Fibroblast of skin of left biceps (primary cell): Measurements from ENCODE around the gene NCAPG2.
"Not testable (repeated sequence)": the region's sequence is repeated elsewhere in the genome, so short reads cannot be mapped to it uniquely, and the experiment has no call there.

Source experiments
- DNase-seq, 2 experiments: peaks; one replicate each; pipeline ENCODE4 v3.0.0-alpha.2; 2013; ENCODE audit warnings: low read depth in 2 of 2

Gene NCAPG2

DNA sequence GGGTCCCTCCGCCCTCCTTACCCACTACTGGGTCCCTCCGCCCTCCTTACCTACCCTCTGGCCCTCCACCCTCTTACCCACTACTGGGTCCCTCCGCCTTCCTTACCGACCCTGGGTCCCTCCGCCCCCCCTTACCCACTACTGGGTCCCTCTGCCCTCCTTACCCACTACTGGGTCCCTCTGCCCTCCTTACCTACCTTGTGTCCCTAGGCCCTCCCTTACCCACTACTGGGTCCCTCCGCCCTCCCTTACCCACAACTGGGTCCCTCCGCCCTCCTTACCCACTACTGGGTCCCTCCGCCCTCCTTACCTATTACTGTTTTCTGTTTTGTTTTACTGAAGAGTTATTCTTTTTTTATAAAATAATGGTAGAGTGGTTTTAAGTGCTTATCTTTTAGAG, 36.5 kb downstream of the NCAPG2 start:
- DNase-seq: not testable (repeated sequence)

DNA sequence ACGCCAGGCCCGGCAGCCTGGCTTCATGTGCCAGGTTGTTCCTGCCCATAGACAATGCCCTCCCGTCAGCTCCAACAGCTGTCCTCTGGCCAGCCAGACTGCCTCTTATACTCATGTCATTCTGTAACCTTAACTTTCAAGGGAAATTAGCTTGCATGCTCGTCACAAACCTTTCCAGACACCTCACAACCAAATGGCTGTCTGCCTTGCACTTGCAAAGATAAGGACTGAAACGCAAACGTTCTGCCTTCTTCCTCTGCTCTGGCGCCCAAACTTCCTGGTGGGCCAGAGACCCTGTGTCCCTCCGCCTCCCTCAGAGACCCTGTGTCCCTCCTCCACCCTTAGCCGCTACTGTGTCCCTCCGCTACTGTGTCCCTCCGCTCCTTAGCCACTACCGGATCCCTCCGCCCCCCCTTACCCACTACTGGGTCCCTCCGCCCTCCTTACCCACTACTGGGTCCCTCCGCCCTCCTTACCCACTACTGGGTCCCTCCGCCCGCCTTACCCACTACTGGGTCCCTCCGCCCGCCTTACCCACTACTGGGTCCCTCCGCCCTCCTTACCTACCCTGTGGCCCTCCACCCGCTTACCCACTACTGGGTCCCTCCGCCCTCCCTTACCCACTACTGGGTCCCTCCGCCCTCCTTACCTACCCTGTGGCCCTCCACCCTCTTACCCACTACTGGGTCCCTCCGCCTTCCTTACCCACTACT, 37.5 kb downstream of the NCAPG2 start:
- DNase-seq: not testable (repeated sequence)

DNA sequence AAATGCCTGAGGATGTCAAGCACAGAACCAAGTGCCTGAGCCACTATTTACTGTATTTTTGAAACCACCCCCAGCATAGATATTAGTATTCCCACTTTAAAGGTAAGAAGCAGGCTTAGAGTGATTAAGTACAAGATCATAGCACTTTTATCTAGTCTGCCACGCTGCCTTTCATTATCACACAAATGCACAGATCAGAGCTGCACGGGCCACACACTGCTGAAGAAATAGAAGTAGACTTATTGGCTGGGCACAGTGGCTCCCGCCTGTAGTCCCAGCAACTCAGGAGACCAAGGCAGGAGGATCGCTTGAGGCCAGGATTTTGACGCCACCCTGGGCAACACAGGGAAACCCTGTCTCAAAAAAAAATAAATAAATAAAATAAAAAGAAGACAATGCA, 38.2 kb downstream of the NCAPG2 start:
- DNase-seq: no peak

DNA sequence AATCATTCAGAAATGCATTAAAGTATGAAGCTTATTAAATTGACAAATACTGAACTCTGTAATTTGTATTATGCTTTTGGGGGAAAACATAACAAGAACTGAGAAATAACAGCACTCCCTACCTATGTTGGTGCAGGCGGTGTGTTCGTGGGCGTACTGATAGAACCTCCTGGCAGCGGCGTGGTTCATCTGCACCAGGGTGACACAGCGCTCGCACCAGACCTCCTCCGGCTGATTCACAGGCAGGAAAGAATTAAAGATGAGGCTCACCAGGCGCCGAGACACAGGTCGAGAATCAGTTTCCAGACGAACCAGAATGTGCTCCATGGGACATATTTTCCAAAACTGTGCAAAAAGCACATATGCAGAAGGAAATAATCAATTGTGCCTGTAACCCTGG, 40.2 kb downstream of the NCAPG2 start:
- DNase-seq: no peak

DNA sequence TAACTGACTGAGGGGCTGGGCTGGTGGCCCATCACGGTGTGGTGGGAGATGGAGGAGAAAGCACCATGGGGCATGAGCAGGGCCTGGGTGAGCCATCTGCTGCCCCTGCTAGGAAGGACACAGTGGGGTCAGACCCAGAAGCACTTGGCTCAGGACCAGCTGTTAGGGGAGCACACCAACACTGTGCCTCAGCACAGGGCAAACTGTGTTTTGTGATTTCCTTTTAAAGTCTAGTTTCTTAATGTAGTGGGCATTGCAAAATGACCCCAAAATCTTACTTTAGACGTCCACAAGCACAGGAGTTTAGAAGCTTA, 41.2 kb downstream of the NCAPG2 start:
- no peak for DNase-seq

DNA sequence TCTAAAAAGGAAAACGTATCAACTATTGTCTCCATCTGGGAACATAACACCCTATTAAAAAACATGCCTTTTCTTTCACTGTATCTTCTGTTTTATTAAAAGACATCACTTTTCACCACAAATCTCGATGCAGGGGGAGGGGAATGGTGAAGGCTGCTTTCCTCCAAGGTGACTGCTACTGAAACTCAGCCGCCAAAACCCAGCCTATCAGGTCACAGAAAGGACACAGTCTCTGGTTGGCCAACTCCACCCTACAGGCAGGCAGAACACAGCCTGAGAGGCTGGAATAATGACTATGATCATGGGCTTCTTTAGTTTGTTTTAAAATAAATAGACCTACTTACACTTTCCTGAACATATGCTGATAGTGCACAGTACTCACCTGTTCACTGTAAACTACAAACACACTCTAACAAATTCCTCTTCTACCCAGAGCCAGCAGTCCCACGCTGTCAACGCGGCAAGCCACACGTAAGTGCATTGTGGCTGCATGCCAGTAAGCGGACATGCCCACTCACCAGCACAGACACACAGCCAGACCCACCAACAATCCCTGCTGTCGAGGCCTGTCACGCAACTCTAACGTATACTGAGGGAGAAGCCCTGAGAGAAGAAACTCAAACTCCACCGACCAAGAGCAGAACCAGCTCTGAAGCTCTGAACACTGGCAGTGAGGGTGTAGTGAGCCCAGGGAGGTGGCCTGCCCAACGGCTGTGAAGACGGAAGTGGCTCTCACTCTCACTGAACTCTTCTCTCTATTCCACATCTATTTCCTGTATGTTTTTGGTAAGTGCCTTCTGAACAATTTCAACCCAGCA, 41.8 kb downstream of the NCAPG2 start:
- DNase-seq: no peak

DNA sequence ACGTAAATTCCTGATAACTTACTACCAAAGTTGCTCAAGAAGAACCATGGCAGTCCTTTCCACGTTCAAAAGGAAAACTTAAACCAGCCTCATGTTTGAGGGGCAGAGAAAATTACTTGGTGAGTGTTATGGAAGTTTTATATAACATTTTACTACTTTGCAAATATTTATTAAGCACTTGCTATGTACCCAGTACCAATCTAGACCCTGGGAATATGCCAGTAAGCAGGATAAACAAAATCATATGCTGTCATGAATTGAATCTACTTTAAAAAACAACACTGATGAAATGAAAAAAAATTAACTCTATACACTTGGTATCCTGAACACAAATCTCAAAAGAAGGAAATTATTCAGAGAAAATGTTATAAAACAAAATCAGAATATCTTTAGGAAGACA, 46.1 kb downstream of the NCAPG2 start:
- DNase-seq: no peak

DNA sequence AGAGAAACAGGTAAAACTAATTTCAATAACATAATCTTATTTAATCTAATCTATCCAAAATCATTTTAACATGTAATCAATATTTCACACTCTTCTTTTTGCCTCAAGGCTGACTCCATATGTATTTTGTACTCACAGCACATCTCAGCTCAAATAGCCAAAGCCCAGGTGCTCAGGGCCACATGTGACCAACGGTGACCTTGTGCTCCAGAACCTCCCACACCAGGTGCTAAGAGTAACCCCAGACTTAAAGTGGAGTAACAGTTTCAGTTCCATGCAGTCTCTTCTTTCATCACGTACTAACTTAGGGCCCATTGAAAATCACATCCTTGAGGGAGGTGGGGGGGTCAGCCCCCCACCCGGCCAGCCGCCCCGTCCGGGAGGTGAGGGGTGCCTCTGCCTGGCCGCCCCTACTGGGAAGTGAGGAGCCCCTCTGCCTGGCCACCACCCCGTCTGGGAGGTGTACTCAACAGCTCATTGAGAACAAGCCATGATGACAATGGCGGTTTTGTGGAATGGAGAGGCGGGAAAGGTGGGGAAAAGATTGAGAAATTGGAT, 47.3 kb downstream of the NCAPG2 start:
- DNase-seq: no peak

DNA sequence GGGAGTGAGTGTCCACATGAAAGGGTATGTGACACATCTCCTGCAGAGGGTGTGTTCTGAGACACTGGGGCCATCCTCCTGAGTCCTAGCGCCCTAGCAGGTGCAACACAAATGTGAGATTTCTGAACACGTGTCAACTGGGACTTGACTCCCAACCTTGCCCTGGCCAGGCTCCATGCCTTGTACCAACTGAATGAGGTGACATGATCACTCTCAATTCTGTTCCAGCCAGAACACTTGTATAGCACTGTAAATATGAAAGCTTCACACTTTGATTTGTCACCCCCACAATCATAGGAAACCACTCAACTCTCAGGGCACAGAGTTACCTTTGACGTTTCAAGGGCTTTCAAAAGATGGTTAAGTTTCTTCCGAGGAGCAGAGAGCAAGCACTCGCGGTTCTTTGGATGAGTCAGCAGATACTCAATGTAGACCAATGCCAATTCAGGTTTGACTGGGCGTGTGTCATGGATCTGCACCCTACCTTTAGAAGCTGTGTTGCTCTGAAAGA, 48.6 kb downstream of the NCAPG2 start:
- DNase-seq: no peak

DNA sequence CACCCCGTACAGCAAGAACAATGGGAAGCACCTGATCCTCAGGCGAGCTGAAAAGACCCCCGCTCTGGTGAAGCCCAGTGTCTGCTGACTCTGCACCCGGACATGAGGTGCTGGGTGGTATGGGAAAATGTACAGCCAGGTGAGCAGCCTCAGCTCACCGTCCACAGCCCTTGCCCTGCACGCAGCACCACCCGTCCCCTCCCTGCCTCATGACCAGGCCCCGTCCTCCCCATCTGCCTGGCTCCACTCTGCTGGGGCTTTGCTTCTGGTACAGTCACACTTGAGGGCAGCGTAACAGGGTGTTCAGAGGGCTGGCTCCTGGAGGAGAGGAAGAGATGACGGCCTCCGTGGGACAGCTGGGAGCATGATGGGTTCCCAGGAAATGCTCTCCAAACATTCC, 49.1 kb downstream of the NCAPG2 start:
- DNase-seq: no peak

DNA sequence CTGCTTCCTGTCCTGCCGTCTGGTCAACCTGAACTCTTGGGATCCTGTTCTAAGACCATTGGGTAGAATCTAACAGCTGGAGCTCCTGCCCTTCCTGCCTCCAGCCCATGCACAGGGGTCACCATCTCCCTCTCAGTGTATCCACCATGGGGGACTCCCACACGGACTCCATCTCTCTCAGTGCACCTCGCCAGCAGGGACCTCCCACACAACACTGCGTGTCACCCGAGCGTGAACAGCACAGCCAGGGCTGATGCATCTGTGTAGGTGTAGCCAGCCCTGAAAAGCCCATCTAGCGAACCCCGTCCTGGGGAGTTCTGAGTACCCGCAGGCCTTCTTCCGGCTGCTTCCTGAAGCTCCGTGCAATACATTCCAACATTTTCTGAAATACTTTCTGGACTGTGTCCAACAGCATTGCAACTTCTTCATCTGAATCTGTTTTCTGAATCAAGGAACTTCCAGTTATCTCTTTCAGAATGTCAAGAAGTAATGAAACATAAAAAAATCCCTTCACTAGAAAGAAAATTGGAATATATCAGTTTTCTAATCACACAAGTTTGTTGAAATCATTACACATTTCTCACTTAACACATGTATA, 52.5 kb downstream of the NCAPG2 start:
- DNase-seq: no peak

DNA sequence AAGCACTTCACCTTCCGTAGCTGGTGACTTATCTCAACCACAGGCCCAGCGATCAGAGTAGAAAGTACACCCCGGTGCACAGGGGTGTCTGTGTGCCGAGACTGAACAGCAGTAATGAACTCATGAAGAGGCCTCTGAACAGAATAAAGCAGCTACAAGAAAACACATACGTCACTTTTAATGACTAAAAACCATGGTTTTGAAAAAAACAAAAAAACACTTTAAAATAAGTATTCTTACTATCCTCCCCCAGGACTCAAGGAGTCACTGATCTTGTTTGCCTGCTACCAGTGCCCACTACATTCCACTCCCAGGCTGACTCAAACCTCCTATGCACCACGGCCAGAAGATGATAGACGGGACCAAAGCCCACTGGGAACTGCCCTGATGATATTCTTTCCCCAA, 53.8 kb downstream of the NCAPG2 start:
- DNase-seq: peak in 1 of 2 experiments; percentile 29

DNA sequence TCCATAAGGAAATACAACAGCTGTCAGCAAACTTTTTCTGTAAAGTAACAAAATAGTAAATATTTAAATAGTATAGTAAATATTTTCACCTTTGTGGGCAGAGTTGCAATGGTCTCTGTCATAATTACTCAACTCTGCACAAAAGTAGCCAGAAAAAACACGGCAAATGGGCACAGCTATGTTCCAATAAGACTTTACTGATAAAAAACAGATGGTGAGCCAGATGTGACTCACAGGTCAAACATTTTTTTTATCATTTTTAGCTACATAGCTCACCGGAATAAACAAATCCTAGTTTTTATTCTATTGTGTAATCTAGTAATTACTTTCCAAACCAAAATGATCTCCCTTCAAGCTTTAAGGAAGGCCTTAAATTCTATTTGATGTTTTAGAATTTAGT, 55.3 kb downstream of the NCAPG2 start:
- peak; percentile 76 to 80 for DNase-seq

DNA sequence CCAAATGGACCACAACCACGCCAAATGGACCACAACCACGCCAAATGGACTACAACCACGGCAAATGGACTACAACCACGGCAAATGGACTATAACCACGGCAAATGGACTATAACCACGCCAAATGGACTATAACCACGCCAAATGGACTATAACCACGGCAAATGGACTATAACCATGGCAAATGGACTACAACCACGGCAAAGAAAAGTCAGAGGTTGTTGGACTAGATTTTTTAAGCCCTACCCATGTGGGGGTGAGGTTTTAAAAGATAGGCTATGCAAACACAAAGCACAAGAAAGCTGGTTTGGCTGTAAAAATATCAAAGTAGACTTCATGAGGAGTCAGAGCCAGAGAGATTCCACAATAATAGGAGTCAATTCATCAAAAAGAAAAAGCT, 55.8 kb downstream of the NCAPG2 start:
- no peak for DNase-seq

DNA sequence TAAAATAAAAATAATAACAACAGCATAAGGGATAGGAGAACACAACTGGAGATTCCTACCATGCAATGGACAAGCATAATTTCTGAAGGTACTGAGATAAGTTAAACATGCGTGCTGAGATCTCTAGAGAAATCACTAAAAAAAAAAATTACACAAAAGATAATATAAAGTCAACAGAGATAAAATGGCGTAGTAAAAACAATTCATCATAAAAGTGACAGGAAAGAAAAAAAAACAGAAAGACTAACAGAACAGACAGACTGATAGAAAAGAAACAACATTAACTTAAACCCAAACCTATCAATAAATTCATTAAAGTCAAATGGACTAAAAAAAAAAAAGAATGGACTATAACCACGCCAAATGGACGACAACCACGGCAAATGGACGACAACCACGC, 56.4 kb downstream of the NCAPG2 start:
- DNase-seq: no peak

DNA sequence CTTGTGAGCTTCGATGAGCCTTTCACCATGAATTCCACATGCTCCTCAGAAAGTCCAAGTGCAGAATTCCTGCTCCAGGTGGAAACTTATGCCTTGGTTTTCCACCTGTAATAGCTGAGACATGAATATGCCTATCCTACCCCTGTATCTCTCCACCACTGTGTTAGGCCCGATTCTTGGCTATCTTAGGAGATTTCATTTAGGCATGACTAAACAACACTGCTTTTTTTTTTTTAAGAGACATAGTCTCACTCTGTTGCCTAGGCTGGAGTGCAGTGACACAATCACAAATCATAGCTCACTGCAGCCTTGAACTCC, 57.2 kb downstream of the NCAPG2 start:
- DNase-seq: no peak

DNA sequence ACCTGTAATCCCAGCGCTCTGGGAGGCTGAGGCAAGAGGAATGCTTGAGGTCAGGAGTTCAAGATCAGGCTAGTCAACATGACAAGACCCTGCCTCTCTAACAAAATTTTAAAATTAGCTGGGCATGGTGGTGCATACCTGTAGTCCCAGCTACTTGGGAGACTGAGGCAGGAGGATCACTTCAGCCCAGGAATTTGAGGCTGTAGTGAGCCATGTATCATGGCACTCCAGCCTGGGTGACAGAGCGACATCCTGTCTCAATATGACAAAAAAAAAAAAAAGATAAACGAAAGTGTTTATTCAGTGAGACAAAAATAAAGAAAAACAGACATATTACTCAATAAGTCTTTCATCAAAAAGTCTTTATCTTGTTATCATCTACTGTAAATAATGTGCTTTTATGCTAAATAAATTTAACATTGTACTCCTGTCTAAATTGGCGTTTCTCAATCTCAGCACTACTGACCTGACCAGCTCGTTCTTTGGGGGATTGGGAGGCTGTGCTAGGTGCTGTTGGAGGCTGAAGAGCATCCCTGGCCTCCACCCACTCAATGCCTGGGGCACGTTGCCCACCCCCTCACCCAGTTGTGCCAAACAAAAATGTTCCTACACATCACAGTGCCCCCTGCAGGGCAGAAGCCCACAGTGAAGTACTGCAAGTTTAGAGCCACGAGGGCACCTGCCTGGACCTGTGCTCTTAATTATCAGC, 57.7 kb downstream of the NCAPG2 start:
- no peak for DNase-seq

DNA sequence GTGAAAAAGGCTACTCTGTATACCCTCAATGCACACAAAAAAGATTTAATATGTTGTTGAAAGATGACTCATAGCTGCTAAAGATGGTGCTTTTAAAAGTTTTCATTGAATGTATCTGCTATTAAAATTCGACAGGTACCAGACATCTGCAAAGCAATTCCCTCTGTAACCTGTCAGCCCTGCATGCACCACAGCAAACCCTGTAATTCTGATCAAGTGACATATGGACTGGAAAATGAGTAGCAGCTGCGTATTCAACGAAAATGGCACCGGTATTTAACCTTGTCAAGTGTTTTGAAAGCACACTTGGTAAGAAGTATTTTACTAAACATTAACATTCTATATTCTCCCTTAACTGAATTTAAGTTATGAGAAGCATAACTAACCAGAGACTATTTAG, 58.8 kb downstream of the NCAPG2 start:
- DNase-seq: no peak

DNA sequence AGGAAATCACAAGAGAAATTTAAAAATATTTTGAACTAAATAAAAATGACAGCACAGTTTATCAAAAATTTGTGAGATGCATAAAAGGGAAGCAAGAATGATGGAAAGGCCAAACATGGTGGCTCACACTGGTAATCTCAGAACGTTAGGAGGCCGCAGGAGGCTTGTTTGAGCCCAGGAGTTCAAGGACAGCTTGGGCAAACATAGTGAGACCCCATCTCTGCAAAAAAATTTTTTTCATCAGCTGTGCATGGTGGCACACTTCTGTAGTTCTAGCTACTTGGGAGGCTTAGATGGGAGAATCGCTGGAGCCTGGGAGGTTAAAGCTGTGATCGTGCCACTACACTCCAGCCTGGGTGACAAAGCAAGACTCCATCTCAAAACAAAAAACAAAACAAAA, 62.5 kb downstream of the NCAPG2 start:
- DNase-seq: no peak

DNA sequence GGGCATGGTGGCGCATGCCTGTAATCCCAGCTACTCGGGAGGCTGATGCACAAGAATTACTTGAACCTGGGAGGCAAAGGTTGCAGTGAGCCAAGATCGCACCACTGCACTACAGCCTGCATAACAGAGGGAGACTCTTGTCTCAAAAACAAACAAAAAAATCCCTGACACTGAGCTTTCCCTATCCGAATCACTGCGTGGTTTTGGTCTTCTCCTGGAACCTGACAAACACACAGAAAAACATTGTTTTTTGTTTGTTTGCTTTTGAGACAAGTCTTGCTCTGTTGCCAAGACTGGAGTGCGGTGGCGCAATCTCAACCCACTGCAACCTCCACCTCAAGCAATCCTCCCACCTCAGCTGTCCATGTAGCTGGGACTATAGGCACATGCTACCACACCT, 66.6 kb downstream of the NCAPG2 start:
- no peak for DNase-seq

DNA sequence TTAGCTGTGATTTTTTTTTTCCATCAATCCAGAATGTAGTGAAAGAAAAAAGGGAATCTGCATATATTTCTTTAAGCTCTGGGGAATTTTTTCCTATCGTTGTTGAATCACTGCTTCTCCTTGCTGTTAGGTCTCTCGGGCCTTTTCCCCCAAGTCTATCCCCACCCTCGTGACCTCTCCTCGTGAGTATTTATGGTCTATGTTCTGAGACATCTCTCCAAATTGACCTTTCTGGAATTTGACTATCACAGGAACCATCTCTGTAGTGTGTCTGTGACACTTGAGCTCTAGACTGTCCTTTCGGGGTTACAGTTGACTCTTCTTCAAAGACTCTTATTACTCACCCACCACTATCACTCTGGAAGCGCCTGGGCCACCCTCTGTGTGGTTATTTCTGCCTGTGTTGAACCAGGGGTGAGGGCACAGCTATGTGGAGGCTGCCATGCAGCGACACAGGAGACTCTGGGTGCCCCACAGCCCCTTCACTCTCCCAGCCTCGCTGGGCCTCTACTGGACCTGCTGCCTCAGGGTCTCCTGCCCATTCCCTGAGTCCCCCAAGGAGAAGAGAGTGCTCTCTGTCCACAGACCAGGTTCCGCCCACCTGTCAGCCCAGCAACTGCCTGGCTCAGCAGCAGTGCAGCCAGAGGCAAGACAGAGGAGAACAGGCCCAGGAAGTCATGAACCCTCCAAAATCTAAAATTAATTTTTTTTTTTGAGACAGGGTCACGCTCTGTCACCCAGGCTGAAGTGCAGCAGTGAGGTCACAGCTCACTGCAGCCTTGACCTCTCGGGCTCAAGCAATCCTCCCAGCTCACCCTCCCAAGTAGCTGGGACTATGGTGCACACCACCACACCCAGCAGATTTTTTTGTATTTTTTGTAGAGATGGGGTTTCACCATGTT, 71.3 kb downstream of the NCAPG2 start:
- no peak for DNase-seq
